ENCODE measurements around the gene VAMP7.
A peak's percentile ranks its signal among the peaks of the same experiment; 100 is the strongest.
"Not testable (repeated sequence)": the region's sequence is repeated elsewhere in the genome, so short reads cannot be mapped to it uniquely, and the experiment has no call there.

VAMP7 gene

GRCh38 chrX:155881158-155881993, at the start of gene VAMP7:
TSS of gene VAMP7 (plus strand) at chrX:155881345. CDS start at chrX:155889467, 8,122 bp downstream.
- peak; percentile 46 to 66 for DNase-seq (ENCODE audit: low read depth in 2 of 2, low spot score in 1 of 2)

GRCh38 chrX:155841232-155841631, 39.9 kb upstream of the VAMP7 start:
- DNase-seq (ENCODE audit: low read depth in 2 of 2, low spot score in 1 of 2) = no peak

GRCh38 chrX:155851786-155852185, 29.4 kb upstream of the VAMP7 start:
- not testable (repeated sequence) for DNase-seq (ENCODE audit: low read depth in 2 of 2, low spot score in 1 of 2)

GRCh38 chrX:155857561-155857960, 23.6 kb upstream of the VAMP7 start:
- DNase-seq (ENCODE audit: low read depth in 2 of 2, low spot score in 1 of 2) = no peak

GRCh38 chrX:155864655-155865054, 16.5 kb upstream of the VAMP7 start:
- no peak for DNase-seq (ENCODE audit: low read depth in 2 of 2, low spot score in 1 of 2)

- no peak for DNase-seq (ENCODE audit: low read depth in 2 of 2, low spot score in 1 of 2)
Observed at GRCh38 chrX:155865193-155865592, 16.0 kb upstream of the VAMP7 start.

GRCh38 chrX:155867821-155868220, 13.3 kb upstream of the VAMP7 start:
- DNase-seq (ENCODE audit: low read depth in 2 of 2, low spot score in 1 of 2) = no peak

- no peak for DNase-seq (ENCODE audit: low read depth in 2 of 2, low spot score in 1 of 2)
Observed at GRCh38 chrX:155870958-155871357, 10.2 kb upstream of the VAMP7 start.

GRCh38 chrX:155871934-155872333, 9.2 kb upstream of the VAMP7 start:
- DNase-seq (ENCODE audit: low read depth in 2 of 2, low spot score in 1 of 2) = no peak

GRCh38 chrX:155873188-155873587, 8.0 kb upstream of the VAMP7 start:
- no peak for DNase-seq (ENCODE audit: low read depth in 2 of 2, low spot score in 1 of 2)

- no peak for DNase-seq (ENCODE audit: low read depth in 2 of 2, low spot score in 1 of 2)
Observed at GRCh38 chrX:155874571-155875244, 6.4 kb upstream of the VAMP7 start.

- DNase-seq (ENCODE audit: low read depth in 2 of 2, low spot score in 1 of 2) = no peak
Observed at GRCh38 chrX:155876704-155877103, 4.4 kb upstream of the VAMP7 start.

- no peak for DNase-seq (ENCODE audit: low read depth in 2 of 2, low spot score in 1 of 2)
Observed at GRCh38 chrX:155877288-155877687, 3.9 kb upstream of the VAMP7 start.

GRCh38 chrX:155880586-155881157, 473 bp upstream of the VAMP7 start:
- no peak for DNase-seq (ENCODE audit: low read depth in 2 of 2, low spot score in 1 of 2)

- no peak for DNase-seq (ENCODE audit: low read depth in 2 of 2, low spot score in 1 of 2)
Observed at GRCh38 chrX:155886409-155886808, 5.3 kb downstream of the VAMP7 start.

GRCh38 chrX:155888139-155888538, 7.0 kb downstream of the VAMP7 start:
- DNase-seq (ENCODE audit: low read depth in 2 of 2, low spot score in 1 of 2) = no peak

GRCh38 chrX:155889328-155889727, 8.2 kb downstream of the VAMP7 start:
- DNase-seq (ENCODE audit: low read depth in 2 of 2, low spot score in 1 of 2) = no peak

- no peak for DNase-seq (ENCODE audit: low read depth in 2 of 2, low spot score in 1 of 2)
Observed at GRCh38 chrX:155891446-155892210, 10.5 kb downstream of the VAMP7 start.

GRCh38 chrX:155893521-155893920, 12.4 kb downstream of the VAMP7 start:
- DNase-seq (ENCODE audit: low read depth in 2 of 2, low spot score in 1 of 2) = no peak

GRCh38 chrX:155896512-155896911, 15.4 kb downstream of the VAMP7 start:
- no peak for DNase-seq (ENCODE audit: low read depth in 2 of 2, low spot score in 1 of 2)

- DNase-seq (ENCODE audit: low read depth in 2 of 2, low spot score in 1 of 2) = no peak
Observed at GRCh38 chrX:155899366-155899765, 18.2 kb downstream of the VAMP7 start.

All from stimulated activated CD8-positive, alpha-beta memory T cell treated with anti-CD3 and anti-CD28 coated beads, Interleukin-4, amount 100 ng/mL, for 4 hours (primary cell).